ENCODE measurements around the gene COBLL1.

Gene COBLL1

DNA sequence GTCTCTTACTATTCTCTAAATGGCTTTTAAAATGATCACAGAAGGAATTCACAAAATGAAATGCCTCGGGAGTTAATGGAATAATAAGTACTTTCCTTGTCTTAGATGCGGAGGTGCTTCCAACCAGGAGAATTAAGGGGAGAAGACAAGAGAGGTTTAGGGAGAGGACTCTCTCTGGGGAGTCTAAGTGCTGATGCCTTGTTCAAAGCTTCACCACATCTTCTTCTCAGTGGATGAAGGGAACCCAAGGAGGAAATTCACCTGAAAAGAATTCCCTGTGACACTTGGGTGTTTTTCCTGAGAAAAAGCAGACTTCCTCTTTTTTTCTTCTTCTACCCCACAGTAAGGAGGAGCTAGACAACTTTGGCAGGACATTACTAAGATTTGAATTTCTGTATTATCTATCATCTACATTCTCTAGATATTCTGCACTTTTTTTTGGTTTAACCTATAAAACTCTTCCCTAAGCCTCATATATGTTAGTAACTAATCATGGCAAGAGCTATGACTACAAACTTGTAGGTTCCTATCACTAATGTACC lies 150.2 kb downstream of the COBLL1 start:
- FAIRE-seq (no peak), DNase-seq (ENCODE audit: insufficient read length, low spot score) (no peak)

DNA sequence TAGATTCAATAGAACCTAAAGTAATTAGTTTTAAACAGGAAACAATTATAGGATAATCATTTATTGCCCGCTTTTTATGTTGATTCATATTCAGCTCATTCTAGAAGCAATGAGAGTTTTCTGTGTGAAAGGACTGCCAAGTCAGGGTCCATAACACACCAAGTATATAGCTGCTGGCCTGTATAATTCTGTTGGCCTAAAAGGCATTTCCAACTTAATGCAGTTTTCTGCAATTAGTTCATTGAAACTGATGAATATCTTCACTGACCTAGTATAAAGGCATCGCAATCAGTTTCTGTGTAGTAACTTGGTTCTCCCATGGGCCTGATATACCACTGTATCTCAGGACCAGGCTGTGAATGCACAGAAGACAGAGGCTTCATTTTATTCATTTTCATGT lies 151.3 kb downstream of the COBLL1 start:
- no peak for FAIRE-seq
- DNase-seq (ENCODE audit: insufficient read length, low spot score): no peak

DNA sequence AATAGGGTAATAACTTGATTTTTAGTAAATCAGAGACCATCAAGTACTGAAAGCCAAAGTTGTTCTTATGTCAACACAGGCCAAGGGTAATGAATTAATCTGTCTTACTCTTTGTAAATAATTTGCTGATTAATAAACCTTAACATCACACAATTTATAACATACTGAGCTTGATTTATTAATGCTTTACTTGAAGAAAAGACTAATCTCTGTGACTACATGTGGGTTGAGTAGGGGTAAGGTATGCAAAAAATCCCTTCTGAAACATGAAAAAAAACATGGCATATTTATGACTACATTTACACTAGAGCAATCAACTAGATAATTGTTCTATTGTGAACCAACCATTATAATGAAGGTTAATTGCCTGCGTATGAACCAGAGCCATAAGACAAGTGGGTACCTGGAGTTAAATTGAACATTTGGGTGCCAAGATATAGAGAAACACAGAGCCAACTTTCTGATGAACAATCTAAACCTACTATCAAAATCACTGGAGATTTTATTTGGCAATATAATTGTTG lies 152.7 kb downstream of the COBLL1 start:
- DNase-seq (ENCODE audit: insufficient read length, low spot score): no peak
- FAIRE-seq: no peak

DNA sequence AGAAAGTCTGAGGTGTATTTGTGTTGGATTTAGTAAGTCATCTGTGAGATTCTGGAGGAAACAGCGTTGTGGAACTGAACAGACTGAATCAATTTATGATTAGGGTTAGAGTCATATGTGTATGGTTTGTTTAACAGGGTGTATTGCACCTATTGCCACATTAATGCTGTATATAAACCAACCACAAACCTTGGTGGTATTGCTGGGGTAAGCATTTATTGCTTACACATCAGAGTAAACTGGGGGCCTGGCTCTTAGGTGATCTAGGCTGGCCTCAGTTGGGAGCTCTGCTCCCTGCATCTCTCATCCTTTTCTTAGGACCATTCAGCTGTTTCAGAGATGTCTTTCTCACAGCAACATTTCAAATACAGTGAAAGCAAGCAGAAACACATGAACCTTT lies 160.6 kb downstream of the COBLL1 start:
- no peak for DNase-seq (ENCODE audit: insufficient read length, low spot score)
- no peak for FAIRE-seq

DNA sequence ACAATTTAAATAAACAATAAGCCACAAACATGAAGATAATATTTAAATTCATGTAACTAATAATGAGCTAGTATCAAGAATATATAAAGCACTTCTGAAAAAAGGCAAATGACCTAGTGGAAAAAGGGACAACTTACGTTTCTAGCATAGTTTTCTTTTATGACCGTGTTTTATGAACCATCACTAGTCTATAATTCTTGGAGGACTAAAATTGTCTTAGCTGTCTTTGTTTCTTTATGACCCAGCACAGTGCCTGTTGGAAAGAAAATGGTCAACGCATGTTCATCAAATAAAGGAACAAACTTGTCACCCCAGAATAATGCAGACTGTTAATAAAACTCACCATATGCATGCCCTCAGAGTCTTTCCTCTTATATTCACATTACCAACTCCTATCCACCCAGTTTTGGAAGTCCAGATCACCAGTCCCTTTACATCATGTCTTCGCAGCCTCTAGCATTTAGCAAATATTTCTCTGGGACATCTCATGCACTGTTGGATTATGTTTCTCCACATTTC lies 162.9 kb downstream of the COBLL1 start:
- no peak for FAIRE-seq
- DNase-seq (ENCODE audit: insufficient read length, low spot score): no peak

DNA sequence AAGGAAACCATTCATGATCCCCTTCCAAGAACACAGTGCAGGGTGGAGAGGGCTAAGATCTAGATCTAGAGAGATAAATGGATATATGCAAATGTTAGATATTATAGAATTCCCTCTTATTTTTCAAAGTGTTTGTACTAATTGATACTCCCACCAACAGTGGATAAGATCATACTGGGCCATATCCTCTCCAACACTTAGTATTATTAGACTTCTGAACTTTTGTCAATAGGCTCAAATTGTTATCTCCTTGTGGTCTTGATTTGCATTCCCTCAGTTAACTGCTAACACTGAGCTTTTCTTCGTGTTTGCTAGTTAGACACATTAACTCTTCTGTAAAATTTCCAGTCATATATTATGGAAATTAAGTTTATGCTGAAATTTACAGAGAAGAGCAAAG lies 163.9 kb downstream of the COBLL1 start:
- no peak for FAIRE-seq

DNA sequence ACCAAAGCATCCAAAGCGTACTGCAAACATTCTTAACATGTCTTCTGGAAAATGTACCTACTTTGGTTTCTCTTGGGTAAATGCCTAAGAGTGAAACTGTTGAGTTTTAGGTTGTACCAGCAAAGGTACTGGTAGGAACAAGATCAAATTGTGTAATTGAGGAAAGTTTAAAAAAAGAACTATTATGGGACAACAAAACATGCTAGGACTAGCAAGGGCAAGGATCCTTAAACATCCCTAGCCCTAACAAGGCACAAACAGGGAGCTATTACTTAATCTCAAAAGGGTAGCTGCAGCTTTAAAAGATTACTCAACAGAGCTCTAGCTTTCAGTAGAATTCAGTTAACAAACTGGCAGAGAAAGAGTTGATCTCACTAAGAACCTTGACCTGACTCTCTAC lies 164.4 kb downstream of the COBLL1 start:
- DNase-seq (ENCODE audit: insufficient read length, low spot score) (no peak), FAIRE-seq (no peak)

More for the DNA sequence above, 163.9 kb downstream of the COBLL1 start:
- no peak for DNase-seq (ENCODE audit: insufficient read length, low spot score)

DNA sequence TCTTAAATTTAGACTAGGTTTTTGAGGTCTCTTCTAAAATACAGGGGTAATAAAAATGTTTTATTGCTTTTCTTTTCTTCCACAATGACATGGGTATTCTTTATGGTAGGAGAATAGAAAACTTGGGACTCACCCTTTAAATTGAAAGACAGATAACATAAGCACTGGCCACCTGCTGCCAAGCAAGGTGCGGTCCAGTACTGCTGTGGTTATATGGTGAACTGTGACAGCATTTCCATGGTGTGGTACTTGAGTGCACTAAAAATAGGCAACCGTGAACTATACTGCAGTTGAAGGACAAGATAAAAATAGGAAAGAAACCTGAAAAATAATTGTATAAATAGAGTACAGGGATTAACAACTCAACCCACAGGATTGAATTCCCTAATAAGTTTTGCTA lies 165.9 kb downstream of the COBLL1 start:
- FAIRE-seq (no peak), DNase-seq (ENCODE audit: insufficient read length, low spot score) (no peak)

DNA sequence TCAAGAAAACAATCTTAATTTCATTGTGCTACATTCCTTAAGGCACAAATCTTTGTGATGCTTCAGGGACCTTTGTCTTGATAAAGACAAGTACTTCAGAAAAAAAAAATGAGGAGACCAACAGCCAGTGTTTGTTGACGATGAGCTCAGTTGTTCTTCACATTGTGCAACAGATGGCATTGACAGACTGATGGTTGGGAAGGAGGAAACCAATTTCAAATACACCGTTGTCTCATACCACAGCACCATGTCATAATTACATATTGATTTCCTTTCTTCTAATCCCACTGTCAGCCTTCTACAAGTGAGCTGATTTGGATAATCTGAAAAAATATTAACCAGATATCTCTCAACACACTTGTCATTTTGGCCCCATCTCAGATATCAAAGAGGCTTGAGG lies 166.6 kb downstream of the COBLL1 start:
- DNase-seq (ENCODE audit: insufficient read length, low spot score) (no peak), FAIRE-seq (no peak)

DNA sequence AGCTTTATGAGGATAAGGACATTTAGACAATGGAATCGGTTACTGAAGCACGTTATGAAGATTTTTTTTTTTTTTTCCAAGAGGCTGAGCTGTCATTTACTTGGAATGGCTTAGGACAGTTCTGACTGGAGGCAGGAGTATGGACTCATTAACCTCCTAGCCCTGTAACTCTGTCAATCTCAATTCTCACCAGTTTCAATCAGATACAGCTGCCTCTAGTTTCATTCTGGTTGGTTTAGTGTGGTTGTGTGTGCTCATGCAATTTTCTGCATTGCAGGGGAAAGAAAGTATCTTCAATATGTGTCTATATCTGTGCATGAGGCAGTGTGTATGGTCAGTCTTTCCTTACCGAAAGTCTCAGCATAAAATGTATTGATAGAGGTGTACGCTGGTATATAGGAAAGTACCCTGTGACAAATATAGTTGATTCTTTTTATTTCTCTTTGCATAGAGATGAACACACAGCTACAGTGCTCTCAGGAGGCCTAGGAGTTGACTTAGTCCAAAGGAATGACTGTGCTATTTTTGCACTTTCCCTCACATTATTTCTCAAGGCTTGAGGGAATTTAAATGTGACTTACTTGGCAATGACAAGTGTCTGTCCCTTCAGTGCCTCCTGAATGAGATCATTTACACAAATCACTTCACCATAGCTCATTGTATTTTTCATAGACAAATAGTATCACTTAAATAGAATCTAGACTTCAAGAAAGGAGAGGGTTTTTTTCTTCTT lies 169.8 kb downstream of the COBLL1 start:
- DNase-seq (ENCODE audit: insufficient read length, low spot score): no peak
- FAIRE-seq: no peak

DNA sequence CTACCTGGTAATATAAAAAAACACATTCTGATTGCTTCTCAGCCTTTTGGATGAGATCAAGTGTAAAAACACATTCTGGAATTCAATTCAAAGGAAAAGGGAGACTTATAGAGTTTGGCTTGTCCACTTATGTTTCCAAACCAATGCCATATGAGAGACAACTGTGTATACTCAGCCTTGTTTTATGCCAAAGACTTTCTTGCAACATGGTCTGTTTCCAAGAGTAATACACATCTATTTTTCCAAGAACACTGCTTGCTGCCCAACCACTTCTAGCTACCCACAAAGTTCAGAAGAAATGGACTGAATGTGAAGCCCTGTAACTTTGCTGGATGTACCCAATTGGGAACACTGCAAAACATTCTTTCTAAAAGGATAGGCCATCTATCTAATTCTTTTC lies 172.3 kb downstream of the COBLL1 start:
- DNase-seq (ENCODE audit: insufficient read length, low spot score) (no peak), FAIRE-seq (no peak)

DNA sequence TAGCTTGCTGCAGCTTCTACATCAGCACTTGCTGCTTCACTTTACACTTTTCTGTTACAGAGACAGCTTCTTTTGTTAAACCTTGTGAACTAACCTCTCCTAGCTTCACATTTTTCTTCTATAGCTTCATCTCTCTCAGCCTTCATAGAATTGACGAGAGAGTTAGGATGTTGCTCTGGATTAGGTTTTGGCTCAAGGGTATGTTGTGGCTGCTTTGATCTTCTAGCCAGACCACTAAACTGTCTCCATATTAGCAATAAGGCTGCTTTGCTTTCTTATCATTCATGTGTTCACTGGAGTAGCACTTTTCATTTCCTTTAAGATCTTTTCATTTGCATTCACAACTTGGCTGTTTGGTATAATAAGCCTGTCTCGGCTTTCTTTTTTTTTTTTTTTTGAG lies 174.1 kb downstream of the COBLL1 start:
- DNase-seq (ENCODE audit: insufficient read length, low spot score) (no peak), FAIRE-seq (no peak)

DNA sequence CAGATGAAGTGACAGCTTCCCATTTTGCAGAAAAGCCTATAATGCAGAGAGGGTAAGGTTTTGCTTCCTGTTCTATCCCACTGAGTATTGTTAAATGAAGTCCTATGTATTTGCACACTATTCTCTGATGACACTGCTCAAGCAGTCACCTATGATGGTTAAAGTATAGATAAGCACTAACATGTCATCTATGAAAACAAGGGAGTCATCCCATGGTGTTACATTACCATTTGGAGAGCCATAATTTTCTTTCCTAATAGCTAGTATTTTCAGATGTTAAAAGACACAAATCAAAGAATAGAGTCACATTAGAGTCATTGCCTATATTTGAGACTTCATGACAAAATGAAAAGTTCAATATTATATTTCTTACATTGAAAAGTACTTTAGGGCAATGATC lies 177.6 kb downstream of the COBLL1 start:
- DNase-seq (ENCODE audit: insufficient read length, low spot score) (no peak), FAIRE-seq (no peak)

DNA sequence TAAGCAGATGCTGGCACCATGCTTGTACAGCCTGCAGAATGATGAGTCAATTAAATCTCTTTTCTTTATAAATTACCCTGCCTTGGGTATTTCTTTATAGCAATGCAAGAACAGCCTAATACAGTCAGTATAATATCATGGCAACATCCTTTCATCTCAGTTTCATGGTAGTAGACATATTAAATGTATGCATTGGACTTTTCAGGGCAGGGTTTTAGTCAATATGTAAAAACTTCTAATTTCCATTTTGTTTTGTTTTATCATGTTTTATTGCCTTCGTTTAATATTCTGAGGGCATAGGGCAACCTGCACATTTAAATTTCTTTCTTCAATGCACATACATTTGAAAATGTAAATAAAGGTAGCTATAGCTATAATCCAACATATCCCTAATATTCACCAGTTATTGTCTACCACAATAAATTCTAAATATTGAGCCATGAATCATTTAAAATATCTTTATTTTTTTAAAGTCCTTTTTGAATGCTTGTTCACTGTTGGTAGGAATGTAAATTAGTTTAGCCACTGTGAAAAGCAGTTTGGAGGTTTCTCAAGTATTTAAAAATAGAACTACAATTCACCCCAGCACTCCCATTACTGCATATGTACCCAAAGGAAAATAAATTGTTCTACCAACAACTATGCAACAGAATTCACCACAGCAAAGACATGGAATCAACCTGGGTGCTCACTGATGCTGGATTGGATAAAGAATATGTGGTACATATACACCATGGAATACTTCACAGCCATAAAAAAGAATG lies 178.6 kb downstream of the COBLL1 start:
- DNase-seq (ENCODE audit: insufficient read length, low spot score) (no peak), FAIRE-seq (no peak)

DNA sequence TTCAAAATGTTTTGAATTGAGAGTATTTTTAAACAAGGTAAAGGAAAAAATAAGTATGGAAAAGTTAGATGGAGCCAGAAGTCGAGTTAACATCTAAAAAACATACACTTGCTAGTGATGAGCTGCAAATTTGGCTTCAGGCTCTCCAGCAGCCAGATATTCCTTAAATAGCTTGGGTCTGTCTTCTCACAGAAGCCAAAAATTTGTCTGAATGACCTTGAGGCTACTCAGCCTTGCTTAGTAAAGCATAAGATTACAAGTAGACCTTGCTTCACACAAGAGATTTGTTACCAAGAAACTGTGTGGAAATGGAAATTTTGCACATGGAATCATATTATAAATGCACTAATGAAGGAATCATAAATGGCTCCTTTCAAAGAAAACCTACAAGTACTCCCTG lies 179.6 kb downstream of the COBLL1 start:
- DNase-seq (ENCODE audit: insufficient read length, low spot score) (no peak), FAIRE-seq (no peak)

DNA sequence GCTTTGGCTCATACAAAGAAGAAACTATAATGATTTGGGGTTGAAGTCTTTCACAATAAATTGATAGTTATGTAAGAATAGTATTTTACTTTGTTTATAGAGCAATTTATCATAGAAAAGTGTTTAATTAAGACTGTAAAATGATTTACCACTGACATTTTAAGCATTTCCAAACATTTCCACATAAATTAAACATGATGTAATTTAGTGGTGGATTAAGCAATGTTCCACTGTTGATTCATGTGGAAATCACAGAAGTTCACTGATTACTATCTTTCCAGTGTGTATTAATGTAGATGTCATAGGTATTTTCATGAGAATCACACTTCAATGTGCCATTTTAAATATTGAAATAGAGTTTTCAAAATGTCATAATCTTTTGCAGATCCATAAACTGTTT lies 180.3 kb downstream of the COBLL1 start:
- FAIRE-seq (no peak), DNase-seq (ENCODE audit: insufficient read length, low spot score) (no peak)

DNA sequence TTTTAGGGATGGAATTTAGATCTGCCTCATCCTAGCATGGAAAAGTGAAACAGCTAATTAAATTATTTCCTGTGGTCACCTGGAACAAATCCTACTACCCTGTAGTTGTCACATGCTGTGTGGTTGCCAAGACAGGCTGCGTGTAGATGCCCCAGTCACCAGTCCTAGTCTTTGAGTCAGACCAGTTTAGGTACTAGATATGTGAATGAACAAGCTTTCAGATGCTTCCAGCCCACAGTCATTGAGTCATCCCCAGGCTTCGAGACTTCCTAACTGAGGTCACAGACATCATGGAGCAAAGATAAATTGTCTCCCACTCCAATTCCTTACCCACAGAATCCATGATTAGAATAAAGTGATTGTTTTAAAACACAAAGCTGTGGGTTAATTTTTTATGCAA lies 184.5 kb downstream of the COBLL1 start:
- DNase-seq (ENCODE audit: insufficient read length, low spot score): no peak
- no peak for FAIRE-seq

DNA sequence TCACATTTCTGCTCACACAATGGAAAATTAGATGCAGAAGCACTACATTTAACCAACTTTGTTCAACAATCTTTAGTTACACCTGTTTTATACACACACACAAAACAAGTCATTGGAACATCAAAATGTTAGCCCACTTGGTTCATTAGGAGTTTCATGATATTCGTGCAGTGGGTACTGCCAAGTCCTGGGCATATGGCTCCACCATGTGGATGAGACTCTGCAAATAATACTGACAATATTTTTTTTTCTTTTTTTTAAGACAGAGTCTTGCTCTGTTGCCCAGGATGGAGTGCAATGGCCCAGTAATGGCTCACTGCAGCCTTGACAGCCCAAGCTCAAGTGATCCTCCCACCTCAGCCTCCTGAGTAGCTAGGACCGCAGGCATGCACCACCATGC lies 185.9 kb downstream of the COBLL1 start:
- FAIRE-seq (no peak), DNase-seq (ENCODE audit: insufficient read length, low spot score) (no peak)

DNA sequence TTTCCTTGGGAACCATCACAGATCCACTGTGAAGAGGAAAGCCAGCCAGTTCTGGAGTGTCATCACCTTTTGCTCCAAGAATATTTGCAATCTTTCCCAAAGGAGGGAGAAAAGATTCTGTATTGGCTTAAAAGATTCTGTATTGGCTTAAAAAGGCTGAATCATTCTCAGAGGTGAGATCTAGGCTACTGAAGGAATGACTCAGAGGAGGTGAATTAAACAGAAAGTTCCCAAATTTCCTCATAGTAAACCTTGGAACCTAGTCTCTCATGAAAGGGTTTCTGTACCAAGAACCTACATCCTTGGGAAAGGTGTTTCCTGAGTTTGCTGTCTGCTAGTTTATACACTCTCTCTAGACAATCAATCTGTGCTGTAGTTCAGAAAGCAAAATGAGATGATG lies 186.3 kb downstream of the COBLL1 start:
- FAIRE-seq: no peak

DNA sequence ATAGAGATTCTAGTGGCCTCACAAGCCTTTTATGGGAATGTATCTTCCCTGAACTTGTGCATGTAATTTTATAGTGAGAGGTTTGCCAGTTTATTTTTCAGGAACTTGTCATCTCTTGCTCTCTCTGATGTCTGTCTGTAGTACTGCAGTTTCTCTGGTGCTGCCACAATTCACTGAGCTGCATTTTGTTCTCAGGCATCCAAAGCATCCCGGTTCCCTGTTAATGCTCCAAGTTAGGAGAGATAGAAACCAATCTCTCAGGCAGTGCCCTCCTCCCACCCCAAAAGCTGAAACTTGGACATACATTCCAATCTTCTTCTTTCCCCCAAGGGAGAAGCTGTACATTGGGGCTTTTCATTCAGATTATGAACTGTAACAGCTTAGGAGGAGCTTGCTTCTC lies 190.3 kb downstream of the COBLL1 start:
- no peak for DNase-seq (ENCODE audit: insufficient read length, low spot score)
- no peak for FAIRE-seq

More for the DNA sequence above, 186.3 kb downstream of the COBLL1 start:
- DNase-seq (ENCODE audit: insufficient read length, low spot score): no peak

DNA sequence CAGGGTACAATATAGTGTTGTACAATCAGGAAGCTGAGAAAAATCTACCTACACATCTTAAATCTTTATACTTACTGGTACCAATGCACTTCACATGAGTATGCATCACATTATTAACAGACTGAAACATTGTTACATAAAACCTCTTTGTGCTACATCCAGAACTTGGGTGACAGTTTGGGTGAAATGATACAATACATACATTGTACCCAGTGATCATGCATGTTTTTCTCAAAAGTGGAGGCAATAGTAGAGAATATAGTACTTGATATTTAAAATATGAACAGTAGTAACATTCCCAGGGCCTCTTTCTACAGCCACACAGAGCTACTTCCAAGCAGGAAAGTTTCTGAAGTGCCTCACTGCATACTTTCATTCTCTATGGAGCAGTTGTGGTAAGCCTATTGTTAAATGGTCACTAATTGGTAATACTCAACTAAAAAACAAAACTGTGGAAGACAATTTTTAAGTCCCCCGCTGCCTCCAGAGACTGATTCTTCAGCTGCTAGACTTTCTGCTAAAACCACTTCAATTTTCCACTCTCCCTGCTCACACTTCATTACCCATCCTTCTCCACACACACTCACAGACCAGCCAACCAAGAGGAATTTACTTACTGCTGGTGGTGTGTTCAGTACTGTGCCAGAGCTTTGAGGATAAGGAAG lies 197.5 kb downstream of the COBLL1 start:
- FAIRE-seq (no peak), DNase-seq (ENCODE audit: insufficient read length, low spot score) (no peak)
